Left hindlimb (tissue), 1 donor: ENCODE results near the gene ADAMTS17.

Source experiments
- DNase-seq: peaks from one replicate; pipeline ENCODE4 v3.0.0-alpha.2; 2018

The ADAMTS17 gene

GRCh38 chr15:100215843-100216169 is 126.0 kb downstream of the ADAMTS17 start:
- DNase-seq = no peak

DNA sequence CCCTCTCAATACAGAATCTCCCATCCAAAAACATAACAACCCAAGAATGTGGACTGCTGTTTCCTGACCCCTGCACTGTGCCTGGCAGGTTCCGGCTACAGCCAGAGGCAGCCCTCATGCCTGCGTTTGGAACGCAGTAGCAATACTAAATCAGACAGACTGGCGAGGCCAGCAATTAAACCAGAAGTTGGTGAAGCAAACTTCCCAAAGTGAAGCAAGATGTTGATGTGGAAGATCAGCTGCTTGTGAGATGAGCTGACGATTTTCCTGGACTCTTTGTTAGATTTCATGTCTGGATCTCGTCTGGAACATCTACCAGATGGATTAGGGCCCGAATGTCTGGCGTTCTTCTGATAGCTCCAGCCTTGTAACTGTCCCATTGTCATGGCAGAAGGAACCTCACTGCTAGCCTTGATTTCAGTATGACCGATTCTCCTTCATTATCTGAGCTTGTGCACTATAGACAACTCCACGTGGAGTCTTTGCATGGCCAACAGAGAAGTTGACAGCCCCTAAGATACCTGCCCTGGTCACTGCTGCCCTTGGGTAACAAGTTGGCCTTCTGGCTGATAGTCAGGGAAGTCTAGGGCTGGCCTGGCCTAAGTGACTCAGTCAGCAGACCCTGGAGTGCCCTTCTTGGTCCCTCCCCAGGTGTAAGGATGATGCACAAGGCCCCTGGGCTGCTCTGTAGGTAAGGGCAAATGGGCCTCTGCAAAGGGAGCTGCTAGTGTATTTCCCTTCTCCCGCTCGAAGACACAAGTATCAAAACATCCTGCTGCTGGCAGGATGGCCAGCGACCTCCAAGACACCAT is 126.5 kb downstream of the ADAMTS17 start:
- DNase-seq = no peak

DNA sequence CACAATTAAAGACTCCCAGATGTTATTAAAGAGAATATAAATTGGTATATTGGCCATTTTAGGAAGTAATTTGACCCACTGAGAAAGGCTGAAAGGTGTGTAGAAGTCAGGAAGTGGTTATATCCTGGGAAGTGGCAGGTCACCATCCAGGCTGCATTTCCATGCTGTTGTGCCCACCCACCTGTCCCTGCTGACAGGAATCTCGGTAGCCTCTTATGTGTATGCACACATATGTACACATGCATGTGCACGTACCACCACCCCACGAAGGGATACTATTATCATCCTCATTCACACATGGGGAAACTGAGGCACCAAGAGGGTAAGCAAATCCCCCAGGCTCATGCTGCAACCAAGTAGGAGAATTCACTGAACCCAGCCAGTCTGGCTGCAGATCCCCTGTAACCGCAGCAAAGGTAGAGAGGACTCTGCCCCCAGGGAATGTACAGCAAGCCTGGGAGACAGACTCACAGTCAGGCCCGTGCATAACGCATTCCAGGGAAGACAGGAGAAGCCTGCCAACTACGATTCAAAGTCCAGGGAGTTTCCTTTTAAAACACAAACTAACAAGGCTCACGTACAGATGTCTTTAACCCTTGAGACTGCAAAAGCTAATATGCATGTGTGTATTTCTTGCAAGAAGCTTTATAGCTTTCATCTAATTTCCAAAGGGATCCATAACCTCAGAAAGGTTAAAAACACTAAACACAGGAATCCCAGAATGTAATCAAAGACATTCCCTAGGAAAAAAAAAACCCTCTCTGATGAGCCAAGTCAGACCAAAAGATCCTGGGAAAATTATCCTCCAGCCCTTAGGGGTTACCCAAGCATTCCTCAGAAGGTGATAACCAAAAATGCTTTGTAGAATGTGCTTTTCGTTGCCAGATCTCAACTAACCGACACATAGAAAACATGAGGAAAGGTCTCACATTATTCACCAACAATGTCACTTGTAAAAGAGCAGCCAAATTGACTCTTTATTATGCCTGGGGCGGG is 129.6 kb downstream of the ADAMTS17 start:
- no peak for DNase-seq

DNA sequence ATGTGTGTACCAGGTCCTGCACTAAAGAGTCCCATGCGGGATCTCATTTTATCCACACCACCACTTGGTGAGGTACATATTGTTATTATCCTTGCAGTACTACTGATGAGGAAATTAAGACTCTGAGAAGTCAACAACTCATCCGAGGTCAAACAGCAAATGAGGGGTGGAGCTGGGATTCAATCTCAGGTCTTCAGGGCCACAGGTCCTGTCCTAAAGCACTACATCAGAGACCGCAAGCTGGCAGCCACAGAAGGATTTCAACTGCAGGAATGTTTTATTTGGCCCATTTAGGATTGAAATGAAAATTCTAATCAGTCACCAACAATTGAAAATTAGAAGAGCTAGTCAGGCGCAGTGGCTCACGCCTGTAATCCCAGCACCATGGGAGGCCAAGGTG is 131.4 kb downstream of the ADAMTS17 start:
- DNase-seq = no peak

DNA sequence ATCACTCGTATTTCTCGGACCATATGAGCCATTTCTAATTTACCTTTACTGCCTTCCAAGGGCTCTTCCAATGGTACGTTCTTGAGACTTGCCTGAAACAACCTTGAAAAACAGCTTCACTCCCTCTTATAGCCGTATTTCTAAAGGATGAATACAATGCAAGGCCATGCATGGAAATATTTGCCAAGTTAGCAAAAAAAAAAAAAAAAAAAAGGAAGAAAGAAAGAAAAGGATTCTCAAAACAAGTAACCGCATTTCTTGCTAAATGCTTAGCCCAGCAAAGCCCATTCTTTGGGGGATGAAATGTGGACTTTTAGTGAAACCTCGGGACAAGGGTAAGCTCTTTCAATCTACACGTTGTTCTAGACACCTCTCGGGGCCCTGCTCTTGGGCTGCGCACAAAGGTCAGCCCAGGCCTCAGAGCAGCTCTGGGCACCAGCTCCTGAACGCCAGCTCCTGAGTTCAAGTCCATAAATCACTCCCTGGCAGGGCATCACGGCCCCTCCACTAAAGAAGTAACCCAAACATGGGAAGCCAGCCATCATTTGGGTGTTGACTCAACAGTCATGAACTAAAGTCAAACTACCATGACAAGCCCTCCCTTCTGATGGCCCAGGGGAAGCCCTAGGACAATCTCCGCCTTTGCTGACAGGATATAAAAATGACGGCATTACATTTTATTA is 132.7 kb downstream of the ADAMTS17 start:
- no peak for DNase-seq

GRCh38 chr15:100207053-100207452 is 134.7 kb downstream of the ADAMTS17 start:
- no peak for DNase-seq

- no peak for DNase-seq
Measured at GRCh38 chr15:100206643-100207042, 135.1 kb downstream of the ADAMTS17 start.

DNA sequence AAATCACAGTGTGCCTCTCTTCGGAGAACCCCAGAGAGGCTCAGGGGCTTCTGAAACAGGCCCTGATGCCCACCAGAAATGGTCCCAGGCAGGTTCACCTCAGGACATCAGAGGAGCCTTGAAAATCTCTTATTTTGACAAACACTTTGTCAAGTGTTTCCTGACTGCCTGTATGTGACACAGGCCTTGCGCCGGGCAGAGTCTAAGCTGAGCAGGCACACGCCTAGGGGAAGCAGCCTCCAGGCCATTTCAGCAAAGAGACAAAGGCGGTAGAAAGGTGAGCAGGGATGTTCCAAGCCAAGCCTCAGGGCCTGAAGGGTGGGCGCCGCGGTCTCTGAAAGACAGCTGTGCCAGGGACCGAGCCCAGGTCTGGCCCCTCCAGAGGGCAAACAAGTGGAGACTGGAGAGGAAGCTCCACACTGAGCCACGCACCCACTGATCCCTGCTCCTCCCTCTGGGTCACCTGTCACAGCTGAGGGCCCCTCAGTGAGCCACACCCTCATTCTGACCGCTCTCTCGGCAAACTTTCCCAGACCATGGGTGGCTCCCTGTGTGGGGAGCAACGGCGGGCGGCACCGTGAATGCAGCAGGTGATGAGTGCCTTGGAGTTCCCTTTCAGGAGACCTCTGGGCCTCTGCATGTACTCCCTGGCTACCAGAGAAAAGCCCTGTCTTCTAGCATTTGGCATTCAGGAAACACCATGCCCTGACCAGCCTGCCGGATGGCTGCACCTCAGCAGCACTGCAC is 136.1 kb downstream of the ADAMTS17 start:
- DNase-seq = no peak

- no peak for DNase-seq
Measured at GRCh38 chr15:100204771-100205170, 137.0 kb downstream of the ADAMTS17 start.

GRCh38 chr15:100204211-100204610 is 137.6 kb downstream of the ADAMTS17 start:
- DNase-seq = no peak

- DNase-seq = no peak
Measured at GRCh38 chr15:100202309-100202960, 139.3 kb downstream of the ADAMTS17 start.

- DNase-seq = no peak
Measured at GRCh38 chr15:100201376-100202280, 140.1 kb downstream of the ADAMTS17 start.

GRCh38 chr15:100200287-100200880 is 141.4 kb downstream of the ADAMTS17 start:
- DNase-seq = no peak

GRCh38 chr15:100199711-100200286 is 142.0 kb downstream of the ADAMTS17 start:
- DNase-seq = no peak

DNA sequence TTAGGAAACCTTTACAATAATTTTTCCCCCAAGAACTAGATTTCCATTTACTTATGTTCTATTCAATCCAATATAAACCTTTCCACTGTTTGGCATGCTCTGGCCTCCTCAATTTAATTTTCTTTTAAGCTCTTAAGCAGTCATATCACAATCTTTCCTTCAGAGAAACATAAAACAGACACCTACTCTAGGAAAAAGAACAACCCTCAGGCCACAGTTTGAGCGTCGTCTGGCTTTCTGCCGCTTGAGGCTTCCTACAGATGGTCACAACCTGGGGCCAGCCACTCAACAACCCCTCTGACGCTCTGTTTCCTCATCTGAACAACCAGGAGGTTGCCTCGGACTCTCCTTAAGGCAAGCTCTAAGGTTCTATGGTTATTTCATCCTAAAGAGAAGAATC is 143.3 kb downstream of the ADAMTS17 start:
- no peak for DNase-seq

DNA sequence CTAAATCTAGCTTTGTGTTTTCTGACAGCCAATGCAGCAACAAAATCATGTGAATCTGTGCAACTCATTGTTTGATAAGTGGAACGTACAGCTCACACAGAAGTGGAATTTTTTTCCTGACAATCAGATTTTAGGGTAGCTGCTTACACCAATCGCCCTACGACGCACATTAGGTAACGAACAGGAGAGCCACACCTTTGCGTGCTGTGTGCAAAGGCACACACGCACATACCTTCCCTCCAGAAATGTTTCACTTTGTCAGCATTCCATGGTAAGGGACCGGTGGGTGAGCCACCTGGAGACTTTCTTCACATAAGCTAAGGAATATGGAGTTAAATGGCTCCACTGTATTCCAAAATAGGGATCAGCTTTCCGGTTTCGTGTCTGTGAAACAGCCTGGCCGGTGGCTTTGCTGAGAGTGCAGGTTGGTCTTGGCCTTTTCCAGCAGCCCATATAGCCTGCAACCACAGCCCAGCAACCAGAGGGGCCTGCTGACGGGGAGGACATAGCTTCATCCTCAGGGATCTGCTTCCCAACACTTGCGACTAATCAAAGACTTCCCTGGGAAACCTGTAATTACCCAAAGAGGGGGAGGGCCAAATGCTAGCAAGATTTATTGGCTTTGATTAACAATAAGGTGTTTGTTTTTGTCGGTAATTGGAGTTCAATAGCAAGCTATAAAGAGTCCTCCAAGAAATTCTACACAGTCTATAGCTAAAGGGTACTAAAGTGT is 145.3 kb downstream of the ADAMTS17 start:
- DNase-seq = no peak

GRCh38 chr15:100194996-100195395 is 146.8 kb downstream of the ADAMTS17 start:
- no peak for DNase-seq

DNA sequence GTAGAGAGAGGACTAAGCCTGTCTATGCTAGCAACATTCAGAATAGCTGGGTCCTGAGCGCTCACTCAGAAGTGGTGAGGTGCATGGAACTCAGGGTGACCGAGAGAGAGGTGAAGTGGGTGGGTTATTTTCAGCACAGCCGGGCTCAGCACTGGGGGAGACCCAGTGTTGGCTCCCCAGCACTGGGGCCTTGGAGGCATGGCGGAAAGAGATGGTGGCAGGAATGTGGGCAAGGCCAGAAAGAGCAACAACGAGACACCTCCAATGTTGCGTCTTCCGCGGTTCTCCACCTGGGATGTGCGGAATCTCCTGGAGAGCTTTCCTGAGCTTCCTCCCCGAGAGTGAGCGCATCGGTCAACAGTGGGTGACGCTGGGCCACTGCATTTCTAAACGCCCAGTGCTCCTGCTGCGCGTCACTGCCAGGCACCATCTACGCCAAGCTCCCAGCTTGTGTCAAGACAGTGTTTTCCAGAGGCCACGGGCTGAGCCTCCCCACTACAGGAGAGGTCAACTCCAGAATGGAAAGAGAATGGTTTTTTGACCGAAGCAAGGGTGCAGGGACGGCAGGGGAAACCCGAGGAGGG is 148.4 kb downstream of the ADAMTS17 start:
- DNase-seq = no peak
